OCI-LY1 (cell line): Measurements from ENCODE around the gene AUH.

Source experiments
- H2AFZ ChIP-seq: fragments of 200-600 bp; sonication (generic), shearing (Covaris generic); 2 replicates; pipeline ENCODE4 v1.6.0; 2014; ENCODE audit warnings: antibody characterized with exemption, mild to moderate bottlenecking, low read length
- H3F3A ChIP-seq: fragments of 200-600 bp; sonication (generic), shearing (Covaris generic); 2 replicates; pipeline ENCODE4 v1.6.0; 2014; ENCODE audit warnings: mild to moderate bottlenecking, antibody characterized with exemption, low read length, moderate library complexity; ENCODE audit not compliant: insufficient read depth
- H3K27ac ChIP-seq: fragments of 200-600 bp; sonication (generic); 2 replicates; pipeline ENCODE4 v1.5.1; 2014; ENCODE audit warnings: low read length, mixed run types, mild to moderate bottlenecking, low read depth; ENCODE audit not compliant: poor library complexity, severe bottlenecking
- H3K27me3 ChIP-seq: fragments of 200-600 bp; sonication (generic); 2 replicates; pipeline ENCODE4 v1.6.0; 2014; ENCODE audit warnings: antibody characterized with exemption, mild to moderate bottlenecking, low read length, moderate library complexity; ENCODE audit not compliant: insufficient read depth
- H3K36me3 ChIP-seq: fragments of 200-600 bp; sonication (generic); 2 replicates; pipeline ENCODE4 v1.6.1; 2014; ENCODE audit warnings: mild to moderate bottlenecking, antibody characterized with exemption, low read length, moderate library complexity, mixed read lengths; ENCODE audit not compliant: insufficient read depth
- H3K4me1 ChIP-seq: fragments of 200-600 bp; sonication (generic); 2 replicates; pipeline ENCODE4 v1.5.1; 2014; ENCODE audit warnings: mild to moderate bottlenecking, low read length, moderate library complexity; ENCODE audit not compliant: insufficient read depth, severe bottlenecking
- H3K4me2 ChIP-seq: fragments of 200-600 bp; sonication (generic), shearing (Covaris generic); 2 replicates; pipeline ENCODE4 v1.6.1; 2014; ENCODE audit warnings: low read length
- H3K4me3 ChIP-seq: fragments of 200-600 bp; sonication (generic); 2 replicates; pipeline ENCODE4 v1.5.1; 2014; ENCODE audit warnings: low read length, low read depth, mild to moderate bottlenecking, mixed read lengths; ENCODE audit not compliant: poor library complexity, severe bottlenecking
- H3K79me2 ChIP-seq: fragments of 200-600 bp; shearing (Covaris generic); 2 replicates; pipeline ENCODE4 v1.6.1; 2016; ENCODE audit warnings: mixed run types, low read length, mixed read lengths; ENCODE audit not compliant: insufficient read depth
- H3K9ac ChIP-seq: fragments of 200-600 bp; sonication (generic), shearing (Covaris generic); 2 replicates; pipeline ENCODE4 v1.6.1; 2014; ENCODE audit warnings: mild to moderate bottlenecking, low read length, mixed read lengths
- H3K9me2 ChIP-seq: fragments of 200-600 bp; sonication (generic), shearing (Covaris generic); 2 replicates; pipeline ENCODE4 v1.6.1; 2014; ENCODE audit warnings: low read depth, mild to moderate bottlenecking, low read length, mixed read lengths
- H3K9me3 ChIP-seq: fragments of 200-600 bp; shearing (Covaris generic); 2 replicates; pipeline ENCODE4 v1.6.1; 2014; ENCODE audit warnings: low read length, mixed read lengths
- H4K20me1 ChIP-seq: fragments of 200-600 bp; sonication (generic), shearing (Covaris generic); 2 replicates; pipeline ENCODE4 v1.6.0; 2016; ENCODE audit warnings: mild to moderate bottlenecking, low read length; ENCODE audit not compliant: insufficient read depth
- CTCF ChIP-seq: fragments of 200-600 bp; sonication (generic), shearing (Covaris generic); IDR thresholded peaks from 2 replicates; pipeline ENCODE4 v1.5.1; 2017; ENCODE audit warnings: mild to moderate bottlenecking, antibody characterized with exemption, low read length, moderate library complexity, mixed read lengths
- EZH2 ChIP-seq: fragments of 200-600 bp; sonication (generic), shearing (Covaris generic); IDR thresholded peaks from 2 replicates; pipeline ENCODE4 v1.8.0; 2017; ENCODE audit warnings: borderline replicate concordance, mixed run types, mild to moderate bottlenecking, antibody characterized with exemption, low read length, moderate library complexity, mixed read lengths

The AUH gene

GRCh38 chr9:91180930-91181268 lies 180.8 kb downstream of the AUH start:
- TF ChIP-seq CTCF (no peak), EZH2 (no peak)
- Histone ChIP-seq H3K4me2 (no peak overlapping the region), H3K27me3 (no peaks in the 10 kb centered on the region), H3F3A (no peaks in the 10 kb centered on the region), H3K9me2 (no peaks in the 10 kb centered on the region), H3K4me3 (no peak overlapping the region), H3K9me3 (no peaks in the 10 kb centered on the region), H3K79me2 (no peaks in the 10 kb centered on the region), H3K36me3 (no peaks in the 10 kb centered on the region), H3K9ac (no peak overlapping the region), H3K27ac (no peak overlapping the region), H2AFZ (no peak overlapping the region), H3K4me1 (no peaks in the 10 kb centered on the region), H4K20me1 (no peaks in the 10 kb centered on the region)

- Histone ChIP-seq H4K20me1 (no peaks in the 10 kb centered on the region), H3K9me3 (no peaks in the 10 kb centered on the region), H3K9ac (no peak overlapping the region), H3K27ac (no peak overlapping the region), H3F3A (no peaks in the 10 kb centered on the region), H3K4me3 (no peak overlapping the region), H3K79me2 (no peaks in the 10 kb centered on the region), H3K4me2 (no peak overlapping the region), H3K36me3 (no peaks in the 10 kb centered on the region), H2AFZ (no peak overlapping the region), H3K9me2 (no peaks in the 10 kb centered on the region), H3K4me1 (no peaks in the 10 kb centered on the region), H3K27me3 (no peaks in the 10 kb centered on the region)
- no peak for TF ChIP-seq CTCF
- TF ChIP-seq EZH2, result no peak
Observed at GRCh38 chr9:91180240-91180929, 181.3 kb downstream of the AUH start.

- Histone ChIP-seq H3K27me3 (no peaks in the 10 kb centered on the region), H3K79me2 (no peaks in the 10 kb centered on the region), H4K20me1 (no peaks in the 10 kb centered on the region), H3K4me3 (no peak overlapping the region), H3K36me3 (no peaks in the 10 kb centered on the region), H3F3A (no peaks in the 10 kb centered on the region), H3K9me3 (no peaks in the 10 kb centered on the region), H2AFZ (no peak overlapping the region), H3K9me2 (no peaks in the 10 kb centered on the region), H3K27ac (no peak overlapping the region), H3K4me1 (no peaks in the 10 kb centered on the region), H3K9ac (no peak overlapping the region), H3K4me2 (no peak overlapping the region)
- TF ChIP-seq CTCF (no peak), EZH2 (no peak)
Observed at GRCh38 chr9:91179237-91180138, 182.2 kb downstream of the AUH start.
